DMS79 treated with DMSO at 0.1 percent for 48 hours (cell line): ENCODE data around the gene C9orf78.
A peak's percentile ranks its signal among the peaks of the same experiment; 100 is the strongest.

Experiments used
- DNase-seq: peaks from one replicate; lab custom pipeline; 2025; lab: John Stamatoyannopoulos, UW

The C9orf78 gene

DNA sequence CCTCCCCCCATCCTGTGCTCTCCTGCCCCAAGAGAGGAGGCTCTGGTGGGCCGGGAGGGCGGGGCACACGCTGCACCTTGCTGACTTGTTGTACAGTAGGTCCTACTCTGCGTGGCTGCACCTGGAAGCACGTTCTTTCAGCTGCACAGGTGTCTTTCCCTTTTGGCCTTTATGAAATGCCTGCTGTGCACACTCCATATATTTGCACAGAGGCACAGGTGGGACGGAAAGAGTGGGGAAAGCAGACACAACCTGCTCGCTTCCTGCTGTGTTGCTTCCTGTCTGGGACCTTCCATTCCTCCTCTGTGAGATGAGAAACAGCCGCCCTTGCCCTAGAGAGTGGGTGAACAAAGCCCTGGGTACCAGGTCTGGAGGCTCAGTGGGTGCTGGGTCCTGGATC is 5.0 kb upstream of the C9orf78 start:
- peak; percentile 75 for DNase-seq

GRCh38 chr9:129839324-129840023 is 4.4 kb upstream of the C9orf78 start:
- no peak for DNase-seq

- DNase-seq, result no peak
Observed at GRCh38 chr9:129838707-129839259, 3.7 kb upstream of the C9orf78 start.

- DNase-seq, result no peak
Observed at GRCh38 chr9:129836311-129837007, 1.4 kb upstream of the C9orf78 start.

GRCh38 chr9:129835860-129836223 is 767 bp upstream of the C9orf78 start:
- peak; percentile 16 for DNase-seq

DNA sequence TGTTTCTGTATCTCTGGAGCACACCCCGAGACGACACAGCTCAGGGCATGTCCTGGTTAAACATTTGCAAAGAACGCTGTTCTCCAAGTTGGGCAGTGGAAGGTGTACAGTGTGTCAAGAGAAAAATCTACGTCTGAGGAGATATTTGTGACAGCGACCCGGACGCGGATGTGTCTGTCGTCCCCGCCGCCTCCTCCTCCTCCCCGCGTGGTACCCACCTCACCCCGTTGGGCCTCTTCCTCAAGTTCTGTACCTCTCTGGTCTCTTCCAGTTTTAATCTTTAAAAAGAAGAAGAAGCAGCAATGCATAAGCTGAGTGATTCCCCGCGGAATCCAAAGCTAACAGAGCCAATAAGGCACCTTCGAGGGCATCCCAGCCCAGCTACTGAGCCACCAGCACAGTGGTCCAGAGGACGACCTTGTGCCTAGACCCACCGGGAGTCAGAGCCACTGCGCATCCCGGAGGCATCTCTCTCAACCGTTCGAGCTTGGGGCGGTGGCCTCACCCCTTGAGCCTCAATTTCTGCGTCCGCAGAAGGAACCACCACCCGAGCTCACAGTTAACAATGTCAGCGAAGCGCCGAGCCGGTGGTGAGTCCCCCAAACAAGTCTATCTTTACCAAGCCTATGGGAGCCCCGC is 467 bp downstream of the C9orf78 start:
- no peak for DNase-seq

- DNase-seq, result no peak
Observed at GRCh38 chr9:129832982-129833381, 2.1 kb downstream of the C9orf78 start.

DNA sequence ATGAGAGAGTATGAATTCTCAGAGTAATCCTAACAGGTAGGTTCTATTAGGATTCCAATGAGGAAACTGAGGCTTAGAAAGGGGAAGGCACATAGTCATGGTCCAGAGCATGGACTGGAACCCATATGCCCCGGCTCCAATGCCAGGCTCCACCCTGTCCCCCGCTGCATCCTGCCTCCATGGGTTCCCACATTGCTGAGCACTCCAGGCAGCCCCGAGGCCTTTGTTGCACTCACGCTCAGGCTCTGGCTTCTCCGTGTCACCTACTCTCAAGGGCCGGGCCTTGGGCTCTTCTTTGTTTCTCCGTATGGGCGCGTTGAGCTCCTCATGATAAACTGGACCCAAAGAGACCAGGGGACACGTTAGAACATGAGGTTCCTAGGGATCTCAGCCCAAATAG is 6.1 kb downstream of the C9orf78 start:
- DNase-seq, result no peak

DNA sequence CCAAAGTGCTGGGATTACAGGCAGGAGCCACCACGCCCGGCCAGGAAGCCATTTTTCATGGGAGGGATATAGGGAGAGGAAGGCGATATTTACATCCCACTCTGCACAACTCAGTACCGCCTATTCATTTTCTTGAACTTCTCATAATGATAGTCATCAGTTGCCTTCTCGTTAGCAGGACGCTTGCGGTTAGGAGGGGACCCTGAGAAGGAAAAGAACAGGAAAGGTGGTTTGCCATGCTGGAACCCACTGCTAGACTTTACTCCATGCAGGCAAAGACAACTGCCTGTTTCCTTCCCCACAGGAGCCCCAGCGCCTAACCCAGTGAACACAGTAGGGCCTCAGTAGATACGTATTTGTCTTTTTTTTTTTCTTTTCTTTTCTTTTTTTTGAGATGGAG is 7.0 kb downstream of the C9orf78 start:
- DNase-seq, result no peak

DNA sequence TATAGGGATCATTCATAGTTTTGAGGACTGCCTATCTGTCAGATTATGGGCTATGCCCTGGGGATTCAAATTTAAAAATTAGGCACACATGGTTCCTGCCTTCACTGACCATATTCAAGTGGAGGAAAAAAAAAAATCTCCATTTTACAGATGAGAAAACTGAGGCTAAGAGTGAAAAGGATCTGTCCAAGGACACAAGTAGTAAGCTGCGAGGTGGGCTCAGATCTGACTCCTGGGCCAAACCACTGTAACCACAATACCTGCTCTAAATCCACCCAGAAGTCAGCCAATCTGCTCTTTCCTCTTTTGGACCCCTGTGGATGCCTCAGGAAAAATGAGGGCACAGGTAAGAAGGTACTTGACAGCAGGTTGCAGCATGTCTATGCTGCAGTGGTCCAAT is 8.3 kb downstream of the C9orf78 start:
- DNase-seq, result no peak

DNA sequence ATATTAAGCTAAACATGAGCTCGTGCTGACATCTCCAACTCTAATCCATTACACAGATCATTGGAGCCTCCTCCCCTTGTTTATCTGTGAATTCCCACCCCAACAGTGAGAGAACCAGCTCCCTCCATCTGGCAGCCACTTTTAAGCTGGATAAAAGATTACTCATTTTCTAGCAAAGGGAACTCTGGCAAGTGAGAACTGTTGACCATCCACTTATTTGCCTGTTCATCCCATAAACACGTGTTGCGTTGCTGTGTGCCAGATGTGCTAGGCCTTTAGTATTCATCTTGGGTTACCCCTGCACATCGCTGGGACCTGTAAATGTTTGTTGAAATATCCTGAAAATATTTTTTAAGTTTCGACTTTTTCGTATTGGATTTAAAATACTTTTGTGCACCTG is 8.7 kb downstream of the C9orf78 start:
- no peak for DNase-seq

- DNase-seq, result peak; percentile 95
Observed at GRCh38 chr9:129823935-129824601, 11.0 kb downstream of the C9orf78 start, which contains the start of gene TOR1A. TSS of gene TOR1A (minus strand) at chr9:129824136. CDS start at chr9:129824085, 51 bp downstream.

DNA sequence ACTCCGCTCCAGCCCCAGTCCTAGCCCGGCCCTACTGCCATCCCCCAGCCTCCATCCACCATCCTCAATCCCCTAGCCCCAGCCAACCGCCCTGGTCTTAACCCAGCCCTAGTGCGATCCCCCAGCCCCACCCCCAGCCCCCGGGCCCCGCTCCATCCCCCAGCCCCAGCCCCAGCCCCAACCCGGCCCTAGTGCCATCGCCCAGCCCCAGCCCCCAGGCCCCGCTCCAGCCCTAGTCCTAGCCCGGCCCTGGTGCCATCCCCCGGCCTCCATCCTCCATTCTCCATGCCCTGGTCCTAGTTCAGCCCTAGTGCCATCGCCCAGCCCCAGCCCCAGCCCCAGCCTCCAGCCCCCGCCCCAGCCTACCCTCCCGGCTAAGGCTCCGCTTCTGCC is 11.5 kb downstream of the C9orf78 start:
- no peak for DNase-seq

DNA sequence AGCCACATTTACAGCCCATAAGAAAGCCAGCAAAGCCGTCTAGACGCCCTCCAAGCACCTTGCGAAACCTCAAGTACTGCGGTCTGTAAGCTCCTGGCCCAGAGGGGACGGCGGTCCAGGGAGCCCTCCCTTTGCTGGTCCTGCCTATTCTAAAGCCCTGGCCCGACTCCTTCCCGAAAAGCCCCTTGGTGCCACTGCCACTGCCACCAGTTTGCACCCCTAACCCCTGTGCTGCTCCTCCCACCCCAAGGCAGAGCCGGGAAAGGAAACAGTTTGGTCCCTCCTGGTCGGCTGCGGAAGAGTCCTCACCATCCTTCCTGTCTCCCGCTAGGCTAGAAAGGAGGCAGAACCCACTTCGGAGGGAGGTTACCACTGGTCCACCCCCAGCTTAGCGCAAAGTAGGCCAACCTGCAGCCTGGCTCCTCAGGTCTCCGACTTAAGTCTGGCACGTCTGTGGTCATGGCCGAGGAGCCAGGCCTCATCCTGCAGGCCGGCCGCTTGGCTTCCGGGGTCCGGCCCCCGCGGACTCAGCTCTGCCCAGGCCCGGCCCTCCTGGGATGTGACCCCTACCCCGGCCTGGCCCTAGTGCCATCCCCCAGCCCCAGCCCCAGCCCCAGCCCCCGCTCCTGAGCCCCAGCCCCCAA is 12.1 kb downstream of the C9orf78 start:
- DNase-seq, result no peak

GRCh38 chr9:129816501-129817435 is 18.3 kb downstream of the C9orf78 start:
- DNase-seq, result no peak

DNA sequence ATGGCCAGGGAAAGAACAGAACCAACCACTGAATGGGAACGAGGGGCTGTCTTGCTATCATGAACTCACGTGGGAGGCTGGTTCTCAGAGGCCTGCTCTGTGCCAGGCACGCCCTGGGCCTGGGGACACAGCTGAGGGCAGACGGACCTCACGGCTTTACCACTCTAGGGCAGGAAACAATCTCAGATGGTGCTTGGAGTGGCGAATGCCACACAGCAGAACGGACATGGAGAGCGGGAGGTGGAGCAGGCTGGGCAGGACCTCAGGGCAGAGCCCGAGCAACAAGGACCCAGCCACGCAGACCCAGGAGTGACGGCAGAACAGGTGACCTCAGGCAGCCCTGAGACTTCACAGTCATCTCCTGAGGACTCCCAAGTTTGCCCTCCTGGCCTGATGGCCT is 19.8 kb downstream of the C9orf78 start:
- DNase-seq, result no peak

DNA sequence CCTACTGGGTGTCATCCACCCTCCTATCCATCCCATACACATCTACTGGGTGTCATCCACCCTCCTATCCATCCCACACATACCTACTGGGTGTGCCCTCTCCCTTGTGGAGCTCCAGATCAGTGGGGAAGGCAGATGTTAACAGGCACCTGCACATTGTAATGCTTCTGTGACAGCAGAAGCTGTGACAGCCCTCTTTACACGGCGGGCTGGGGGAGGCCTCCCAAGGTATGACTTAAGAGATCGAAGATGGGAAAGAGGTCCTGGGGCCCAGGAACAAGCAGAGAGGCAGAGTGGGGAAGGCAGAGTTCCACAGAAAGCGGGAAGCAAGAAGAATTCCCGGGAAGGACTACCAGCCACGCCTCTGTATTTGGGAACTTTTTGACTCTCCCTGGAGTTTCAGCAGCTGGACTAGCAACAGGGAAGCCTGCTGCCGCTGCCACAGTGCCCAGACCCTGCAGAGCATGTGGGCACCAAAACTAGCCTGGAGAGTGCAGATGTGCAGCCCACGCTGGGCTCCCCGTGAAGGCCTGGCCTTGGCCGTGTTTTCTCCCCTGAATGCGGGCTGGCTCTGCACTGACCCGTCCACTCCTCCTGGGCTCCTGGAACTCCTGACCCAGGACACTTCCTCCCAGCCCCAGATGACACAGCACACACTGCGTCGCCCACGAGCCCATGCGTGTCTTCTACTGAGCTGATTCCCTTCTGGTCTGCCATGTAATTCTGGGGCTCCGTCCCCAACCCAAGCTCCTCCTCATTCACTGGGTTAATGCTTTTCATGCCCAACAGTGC is 20.4 kb downstream of the C9orf78 start:
- no peak for DNase-seq

GRCh38 chr9:129813661-129814060 is 21.4 kb downstream of the C9orf78 start:
- no peak for DNase-seq

DNA sequence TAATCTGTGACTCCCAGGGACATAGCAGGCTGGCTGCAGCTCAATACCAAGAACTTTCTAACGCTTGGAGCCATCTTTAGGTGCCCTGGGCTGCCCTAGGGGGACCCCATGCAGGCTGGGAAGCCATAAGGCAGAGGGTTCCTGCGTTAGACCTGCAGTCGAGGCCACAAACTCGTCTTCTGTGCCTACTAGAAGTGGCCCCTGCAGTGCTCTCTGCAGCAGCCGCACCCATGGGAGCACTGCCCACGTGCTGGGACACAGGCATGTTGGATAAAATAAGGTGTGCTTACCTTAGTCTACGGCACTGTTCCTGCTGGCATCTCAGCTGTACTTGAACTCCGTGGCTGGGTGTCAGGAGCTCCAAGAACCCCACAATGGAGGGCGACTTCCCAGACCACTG is 22.7 kb downstream of the C9orf78 start:
- no peak for DNase-seq

GRCh38 chr9:129811967-129812363 is 23.1 kb downstream of the C9orf78 start:
- no peak for DNase-seq
